Stimulated activated CD4-positive, alpha-beta T cell treated with anti-CD3 and anti-CD28 coated beads, Interleukin-1b, Interleukin-23, amount 100 ng/mL, for 24 hours (primary cell): ENCODE measurements around the gene WASHC1.
"Not testable (repeated sequence)": the region's sequence is repeated elsewhere in the genome, so short reads cannot be mapped to it uniquely, and the experiment has no call there.

Experiments used
- DNase-seq, 4 experiments: peaks; one replicate each; pipeline ENCODE4 v3.0.0-alpha.2; 2020; ENCODE audit warnings: low read depth in 4 of 4, low spot score in 1 of 4

Gene WASHC1

DNA sequence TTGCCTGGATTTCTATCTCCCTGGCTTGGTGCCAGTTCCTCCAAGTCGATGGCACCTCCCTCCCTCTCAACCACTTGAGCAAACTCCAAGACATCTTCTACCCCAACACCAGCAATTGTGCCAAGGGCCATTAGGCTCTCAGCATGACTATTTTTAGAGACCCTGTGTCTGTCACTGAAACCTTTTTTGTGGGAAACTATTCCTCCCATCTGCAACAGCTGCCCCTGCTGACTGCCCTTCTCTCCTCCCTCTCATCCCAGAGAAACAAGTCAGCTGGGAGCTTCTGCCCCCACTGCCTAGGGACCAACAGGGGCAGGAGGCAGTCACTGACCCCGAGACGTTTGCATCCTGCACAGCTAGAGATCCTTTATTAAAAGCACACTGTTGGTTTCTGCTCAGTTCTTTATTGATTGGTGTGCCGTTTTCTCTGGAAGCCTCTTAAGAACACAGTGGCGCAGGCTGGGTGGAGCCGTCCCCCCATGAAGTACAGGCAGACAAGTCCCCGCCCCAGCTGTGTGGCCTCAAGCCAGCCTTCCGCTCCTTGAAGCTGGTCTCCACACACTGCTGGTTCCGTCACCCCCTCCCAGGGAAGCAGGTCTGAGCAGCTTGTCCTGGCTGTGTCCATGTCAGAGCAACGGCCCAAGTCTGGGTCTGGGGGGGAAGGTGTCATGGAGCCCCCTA is 15.0 kb downstream of the WASHC1 start:
- not testable (repeated sequence) for DNase-seq

DNA sequence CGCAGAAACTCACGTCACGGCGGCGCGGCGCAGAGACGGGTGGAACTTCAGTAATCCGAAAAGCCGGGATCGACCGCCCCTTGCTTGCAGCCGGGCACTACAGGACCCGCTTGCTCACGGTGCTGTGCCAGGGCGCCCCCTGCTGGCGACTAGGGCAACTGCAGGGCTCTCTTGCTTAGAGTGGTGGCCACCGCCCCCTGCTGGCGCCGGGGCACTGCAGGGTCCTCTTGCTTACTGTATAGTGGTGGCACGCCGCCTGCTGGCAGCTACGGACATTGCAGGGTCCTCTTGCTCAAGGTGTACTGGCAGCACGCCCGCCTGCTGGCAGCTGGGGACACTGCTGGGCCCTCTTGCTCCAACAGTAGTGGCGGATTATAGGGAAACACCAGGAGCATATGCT is 18.1 kb downstream of the WASHC1 start:
- peak in 3 of 4 experiments; percentile 29 to 82 (median 63) for DNase-seq

- DNase-seq = not testable (repeated sequence)
Measured at GRCh38 chr9:10653-11053, 18.6 kb downstream of the WASHC1 start.

DNA sequence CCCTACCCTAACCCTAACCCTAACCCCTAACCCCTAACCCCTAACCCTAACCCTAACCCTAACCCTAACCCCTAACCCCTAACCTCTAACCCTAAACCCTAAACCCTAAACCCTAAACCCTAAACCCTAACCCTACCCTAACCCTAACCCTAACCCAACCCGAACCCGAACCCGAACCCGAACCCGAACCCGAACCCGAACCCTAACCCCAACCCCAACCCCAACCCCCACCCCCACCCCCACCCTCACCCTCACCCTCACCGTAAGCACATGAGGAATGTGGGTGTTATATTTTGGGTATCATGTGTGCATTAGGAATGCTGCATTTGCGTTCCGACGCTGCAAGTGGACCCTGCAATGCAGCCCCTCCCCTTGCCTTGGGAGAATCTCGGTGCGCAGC is 19.0 kb downstream of the WASHC1 start:
- not testable (repeated sequence) for DNase-seq
